GM11168 (cell line): ENCODE measurements around the gene SPATA19.
"Not testable (repeated sequence)": the region's sequence is repeated elsewhere in the genome, so short reads cannot be mapped to it uniquely, and the experiment has no call there.

Experiments used
- in situ Hi-C: fragments of 300-500 bp; cut with MboI; formaldehyde crosslinking; loops from one replicate; pipeline ENCODE4 v1.12.0; 2022; ENCODE audit warnings: low sequenced_read_pairs; ENCODE audit not compliant: unreplicated experiment

Gene SPATA19

GRCh38 chr11:133845413-133845812 lies at the start of gene SPATA19:
Gene SPATA19 (minus strand): TSS chr11:133845513. CDS start chr11:133845446, 67 bp downstream.
- in situ Hi-C loops = no loop called here

- in situ Hi-C loops = no loop called here
Observed at GRCh38 chr11:133895061-133895479, 49.8 kb upstream of the SPATA19 start.

GRCh38 chr11:133893381-133893780 lies 48.1 kb upstream of the SPATA19 start:
- in situ Hi-C loops = no loop called here

GRCh38 chr11:133892584-133893380 lies 47.5 kb upstream of the SPATA19 start:
- in situ Hi-C loops = no loop called here

- in situ Hi-C loops = no loop called here
Observed at GRCh38 chr11:133892126-133892525, 46.8 kb upstream of the SPATA19 start.

GRCh38 chr11:133889893-133890292 lies 44.6 kb upstream of the SPATA19 start:
- in situ Hi-C loops = no loop called here

GRCh38 chr11:133889188-133889587 lies 43.9 kb upstream of the SPATA19 start:
- in situ Hi-C loops = no loop called here

GRCh38 chr11:133887692-133888332 lies 42.5 kb upstream of the SPATA19 start:
- in situ Hi-C loops = no loop called here

- in situ Hi-C loops = no loop called here
Observed at GRCh38 chr11:133886029-133886428, 40.7 kb upstream of the SPATA19 start.

- in situ Hi-C loops = no loop called here
Observed at GRCh38 chr11:133872160-133872559, 26.8 kb upstream of the SPATA19 start.

GRCh38 chr11:133867456-133867855 lies 22.1 kb upstream of the SPATA19 start:
- in situ Hi-C loops = no loop called here

GRCh38 chr11:133865466-133865865 lies 20.2 kb upstream of the SPATA19 start:
- in situ Hi-C loops = no loop called here

- in situ Hi-C loops = no loop called here
Observed at GRCh38 chr11:133864756-133865155, 19.4 kb upstream of the SPATA19 start.

- in situ Hi-C loops = no loop called here
Observed at GRCh38 chr11:133860151-133860550, 14.8 kb upstream of the SPATA19 start.

GRCh38 chr11:133854330-133854960 lies 9.1 kb upstream of the SPATA19 start:
- in situ Hi-C loops = not testable (repeated sequence)

GRCh38 chr11:133844217-133844616 lies 1.1 kb downstream of the SPATA19 start:
- in situ Hi-C loops = no loop called here

- in situ Hi-C loops = no loop called here
Observed at GRCh38 chr11:133843454-133843987, 1.8 kb downstream of the SPATA19 start.

- in situ Hi-C loops = no loop called here
Observed at GRCh38 chr11:133842730-133843129, 2.6 kb downstream of the SPATA19 start.

- in situ Hi-C loops = no loop called here
Observed at GRCh38 chr11:133842053-133842452, 3.3 kb downstream of the SPATA19 start.

- in situ Hi-C loops = no loop called here
Observed at GRCh38 chr11:133841279-133842043, 3.9 kb downstream of the SPATA19 start.
